ENCODE results near the gene FAM174B. TPM values are rescaled to one million over a fixed set of nuclear protein-coding genes. Genes with fewer than 3 reads are reported as not detected.

FAM174B gene
- total RNA-seq, 1 donor from 2014 or later: 4.9 TPM

GRCh38 chr15:92650966-92651365 is 4.6 kb downstream of the FAM174B start:
- no peak overlapping the region for H3K4me3 ChIP-seq
- DNase-seq (ENCODE audit: extremely low spot score in 2 of 2): peak in 1 of 2 donors; percentile 16
- TF ChIP-seq POLR2AphosphoS5 (IDR thresholded peaks at IDR 0.05; ENCODE audit: insufficient read depth in 1 of 2, low read depth in 1 of 2) (no peak), CTCF (IDR thresholded peaks at IDR 0.05) (no peak), POLR2A (IDR thresholded peaks at IDR 0.05) (no peak)
- no peak overlapping the region for H3K27ac ChIP-seq
- intact Hi-C loops (cut with DNase I): no loop called here
- H3K36me3 ChIP-seq: no peaks in the 10 kb centered on the region
- no peaks in the 10 kb centered on the region for H3K27me3 ChIP-seq
- no peaks in the 10 kb centered on the region for H3K9me3 ChIP-seq
- H3K4me1 ChIP-seq: peaks cover 13% of the 10 kb centered on the region

GRCh38 chr15:92650256-92650655 is 5.3 kb downstream of the FAM174B start:
- no peak overlapping the region for H3K4me3 ChIP-seq
- no peaks in the 10 kb centered on the region for H3K27me3 ChIP-seq
- peaks cover 10% of the 10 kb centered on the region for H3K4me1 ChIP-seq
- intact Hi-C loops (cut with DNase I): no loop called here
- TF ChIP-seq POLR2A (IDR thresholded peaks at IDR 0.05) (no peak), POLR2AphosphoS5 (IDR thresholded peaks at IDR 0.05; ENCODE audit: insufficient read depth in 1 of 2, low read depth in 1 of 2) (no peak), CTCF (IDR thresholded peaks at IDR 0.05) (no peak)
- H3K36me3 ChIP-seq: no peaks in the 10 kb centered on the region
- H3K9me3 ChIP-seq: no peaks in the 10 kb centered on the region
- no peak overlapping the region for H3K27ac ChIP-seq
- DNase-seq (ENCODE audit: extremely low spot score in 2 of 2): peak in 1 of 2 donors; percentile 72

GRCh38 chr15:92648190-92648875 is 7.2 kb downstream of the FAM174B start:
- intact Hi-C loops (cut with DNase I): no loop called here
- no peak overlapping the region for H3K27ac ChIP-seq
- no peaks in the 10 kb centered on the region for H3K27me3 ChIP-seq
- DNase-seq (ENCODE audit: extremely low spot score in 2 of 2): peak in 1 of 2 donors; percentile 54
- H3K4me3 ChIP-seq: no peak overlapping the region
- TF ChIP-seq POLR2AphosphoS5 (IDR thresholded peaks at IDR 0.05; ENCODE audit: insufficient read depth in 1 of 2, low read depth in 1 of 2): no peak
- TF ChIP-seq CTCF (IDR thresholded peaks at IDR 0.05): no peak
- TF ChIP-seq POLR2A (IDR thresholded peaks at IDR 0.05): no peak
- H3K36me3 ChIP-seq: no peaks in the 10 kb centered on the region
- H3K9me3 ChIP-seq: no peaks in the 10 kb centered on the region
- H3K4me1 ChIP-seq: no peaks in the 10 kb centered on the region

- Histone ChIP-seq H3K9me3 (no peaks in the 10 kb centered on the region), H3K36me3 (no peaks in the 10 kb centered on the region), H3K27me3 (no peaks in the 10 kb centered on the region), H3K4me1 (no peaks in the 10 kb centered on the region), H3K27ac (no peak overlapping the region), H3K4me3 (no peak overlapping the region)
- intact Hi-C loops (cut with DNase I): no loop called here
- DNase-seq (ENCODE audit: extremely low spot score in 2 of 2): no peak
- no peak for TF ChIP-seq POLR2A (IDR thresholded peaks at IDR 0.05)
- TF ChIP-seq CTCF (IDR thresholded peaks at IDR 0.05): no peak
- no peak for TF ChIP-seq POLR2AphosphoS5 (IDR thresholded peaks at IDR 0.05; ENCODE audit: insufficient read depth in 1 of 2, low read depth in 1 of 2)
Measured at GRCh38 chr15:92647467-92648163, 8.0 kb downstream of the FAM174B start.

- TF ChIP-seq POLR2A (IDR thresholded peaks at IDR 0.05) (no peak), POLR2AphosphoS5 (IDR thresholded peaks at IDR 0.05; ENCODE audit: insufficient read depth in 1 of 2, low read depth in 1 of 2) (no peak), CTCF (IDR thresholded peaks at IDR 0.05) (no peak)
- Histone ChIP-seq H3K9me3 (no peaks in the 10 kb centered on the region), H3K4me1 (no peaks in the 10 kb centered on the region), H3K4me3 (no peak overlapping the region), H3K36me3 (no peaks in the 10 kb centered on the region), H3K27me3 (no peaks in the 10 kb centered on the region), H3K27ac (no peak overlapping the region)
- intact Hi-C loops (cut with DNase I): no loop called here
- DNase-seq (ENCODE audit: extremely low spot score in 2 of 2): peak in 1 of 2 donors; percentile 10
Measured at GRCh38 chr15:92646216-92646615, 9.4 kb downstream of the FAM174B start.
